Middle frontal gyrus (tissue), 1 donor: ENCODE measurements around the gene DLG2.
"Not testable (repeated sequence)": the region's sequence is repeated elsewhere in the genome, so short reads cannot be mapped to it uniquely, and the experiment has no call there.

Experiments used
- DNase-seq: peaks from one replicate; pipeline ENCODE4 v3.0.0-alpha.2; 2015; ENCODE audit warnings: low spot score; ENCODE audit errors: extremely low spot score

DLG2 gene

DNA sequence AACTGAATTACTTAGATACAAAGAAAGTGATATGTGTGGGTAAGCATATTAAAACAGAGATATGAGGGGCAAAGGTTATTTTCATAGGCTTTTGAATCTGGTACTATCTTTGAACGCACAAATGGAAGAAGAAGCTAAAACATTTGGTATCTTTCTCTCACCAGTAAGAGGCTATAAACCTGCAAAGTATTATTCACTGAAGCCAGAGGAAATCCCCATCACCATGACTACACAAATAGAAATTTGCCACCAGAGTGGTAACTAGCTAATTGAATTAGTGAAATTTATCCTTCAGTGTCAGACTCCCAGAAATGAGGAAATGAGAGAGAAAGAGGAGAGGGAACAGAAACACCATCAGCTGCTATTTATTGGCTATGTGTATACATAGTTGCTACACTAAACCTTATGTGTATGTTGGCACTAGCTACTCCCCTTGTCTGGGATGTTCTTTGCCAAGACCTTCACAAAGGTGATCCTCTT, 503.4 kb downstream of the DLG2 start:
- no peak for DNase-seq

DNA sequence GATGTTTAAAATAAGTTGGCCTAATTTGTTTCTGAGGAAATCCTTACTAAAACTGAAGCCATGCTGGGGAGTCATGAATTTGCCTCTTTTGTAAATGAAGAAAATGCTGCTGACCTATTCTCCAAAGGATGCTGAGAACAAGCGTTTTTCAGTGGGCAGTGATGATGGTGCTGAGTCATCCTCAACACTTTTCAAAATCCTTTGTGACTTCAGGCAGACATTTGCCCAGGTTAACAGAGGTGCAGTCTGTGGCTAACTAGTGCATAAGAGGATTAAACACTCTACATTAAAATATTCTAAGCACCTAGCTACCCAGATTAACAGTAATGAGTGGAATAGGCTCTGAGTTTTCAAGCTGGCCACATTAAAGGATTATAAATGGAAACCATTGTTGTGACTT, 509.0 kb downstream of the DLG2 start:
- no peak for DNase-seq

DNA sequence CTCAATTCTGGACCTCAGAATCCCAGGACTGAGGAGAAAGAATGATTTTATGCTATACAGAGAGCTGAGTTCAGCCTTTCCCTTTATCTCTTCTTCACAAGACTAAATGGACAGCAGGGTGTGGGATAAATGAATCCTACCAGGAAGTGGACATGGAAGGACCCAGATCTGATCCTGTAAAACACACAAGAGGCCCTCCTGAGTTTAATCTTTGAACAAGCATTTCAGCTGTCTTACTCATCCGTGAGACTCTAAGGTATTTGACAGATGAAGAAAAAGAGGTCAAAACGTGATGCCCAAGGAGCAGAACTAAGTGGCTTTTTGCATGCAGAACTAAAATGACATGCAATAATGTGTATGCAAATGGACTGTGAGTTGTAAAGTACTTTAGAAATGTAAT, 511.3 kb downstream of the DLG2 start:
- DNase-seq = no peak

DNA sequence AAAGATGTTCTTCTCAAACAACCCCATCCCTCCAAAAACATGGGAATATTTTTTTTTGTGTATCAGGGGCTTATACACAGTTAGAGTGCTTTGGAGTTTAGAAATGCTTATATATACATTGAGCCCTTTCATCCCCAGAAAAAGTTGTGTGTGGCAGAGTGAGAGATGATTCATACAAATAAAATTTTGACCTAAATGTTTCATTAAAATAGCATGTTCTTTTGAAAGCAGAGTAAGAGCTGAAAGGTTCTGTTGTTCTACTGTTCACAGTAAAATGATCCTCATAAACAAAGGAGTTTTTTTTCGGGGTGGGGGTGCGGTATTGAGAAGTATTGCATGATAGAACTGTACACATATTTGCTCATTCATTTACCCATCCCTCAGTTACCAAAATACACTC, 512.4 kb downstream of the DLG2 start:
- no peak for DNase-seq

DNA sequence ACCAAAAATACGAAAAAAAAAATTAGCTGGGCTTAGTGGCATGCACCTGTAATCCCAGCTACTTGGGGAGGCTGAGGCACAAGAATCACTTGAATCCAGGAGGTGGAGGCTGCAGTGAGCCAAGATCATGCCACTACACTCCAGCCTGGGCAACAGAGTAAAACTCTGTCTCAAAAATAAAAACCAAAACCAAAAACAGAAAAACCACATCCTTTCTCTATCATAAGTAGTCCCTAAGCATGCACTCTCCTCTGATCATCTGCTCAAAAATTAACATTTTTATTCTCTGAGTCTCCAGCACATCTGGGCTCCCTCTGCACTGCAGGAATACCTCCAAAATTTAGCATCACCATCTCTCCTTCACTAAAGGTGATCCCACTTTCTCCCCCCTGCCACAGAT, 516.9 kb downstream of the DLG2 start:
- not testable (repeated sequence) for DNase-seq

DNA sequence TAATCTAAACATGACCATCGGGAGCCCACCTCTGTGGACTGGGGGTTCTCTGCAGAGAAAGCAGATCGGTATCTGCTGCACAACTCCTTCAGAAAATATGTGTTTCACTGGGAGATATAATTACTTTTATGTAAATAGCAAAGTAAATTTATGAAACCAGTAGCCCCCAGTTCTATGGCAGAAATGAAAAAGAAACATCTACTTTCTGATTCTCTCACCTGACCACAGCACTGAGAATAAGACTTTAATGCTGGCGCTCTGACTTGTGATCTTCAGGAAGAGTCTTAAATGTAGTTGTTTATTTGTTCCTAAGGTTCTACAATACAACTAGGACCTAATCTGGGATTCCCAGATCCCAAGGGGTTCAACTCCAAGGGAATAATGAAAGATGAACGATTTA, 518.0 kb downstream of the DLG2 start:
- DNase-seq = no peak

DNA sequence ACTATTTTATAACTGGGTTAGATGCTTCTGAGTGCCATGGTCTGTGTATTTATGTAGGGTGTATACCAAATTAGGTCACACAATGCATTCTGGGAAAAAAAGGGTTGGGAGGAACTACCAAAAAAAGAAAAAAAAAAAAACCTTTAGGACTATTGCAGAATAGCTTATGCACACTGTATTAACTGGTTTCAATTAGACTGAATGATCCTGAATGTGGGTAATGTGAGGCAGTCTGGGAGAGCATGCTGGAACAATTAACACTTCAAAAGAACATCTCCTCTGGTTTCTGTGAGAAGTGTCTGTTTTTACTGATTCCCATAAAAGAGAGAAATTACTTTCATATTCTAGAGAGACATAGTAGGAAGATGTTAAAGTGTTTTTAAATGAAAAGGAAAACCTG, 521.3 kb downstream of the DLG2 start:
- DNase-seq = no peak

DNA sequence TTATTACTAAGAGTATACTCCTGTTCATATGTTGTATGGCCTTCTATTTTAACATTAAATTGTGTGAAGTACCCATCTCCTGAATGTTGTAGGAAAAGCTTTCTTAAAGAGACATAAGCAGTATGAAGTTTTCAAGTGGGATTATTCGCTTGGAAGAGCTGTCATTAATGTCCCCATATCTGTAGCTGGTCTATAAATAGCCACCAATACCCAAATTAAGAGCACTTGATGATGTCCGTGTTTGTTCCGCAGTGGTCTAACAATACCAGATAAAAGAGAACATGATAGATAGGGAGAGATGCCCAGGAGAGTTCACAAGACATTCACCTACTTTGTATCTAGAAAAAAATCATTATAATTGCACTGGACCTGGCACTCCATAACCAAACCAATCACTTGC, 527.6 kb downstream of the DLG2 start:
- no peak for DNase-seq

DNA sequence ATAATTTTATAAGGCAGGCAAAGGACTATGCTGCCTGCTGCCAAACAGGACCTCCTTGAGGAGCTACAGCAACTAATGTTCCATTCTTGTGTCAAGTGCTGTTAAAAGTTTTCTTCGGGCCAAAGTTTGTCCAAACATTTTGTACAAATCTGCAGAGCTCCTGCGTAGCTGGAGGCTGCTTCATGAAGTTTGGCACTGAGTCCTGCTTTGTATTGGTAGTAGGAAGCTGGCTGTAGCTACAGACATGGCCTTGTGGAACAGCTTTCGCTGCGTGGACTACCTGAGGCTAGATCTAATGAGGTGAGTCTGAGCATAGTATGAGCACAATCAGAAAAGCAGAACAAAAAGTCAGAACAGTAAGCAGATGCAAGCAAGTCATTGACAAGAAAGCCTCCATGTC, 528.1 kb downstream of the DLG2 start:
- no peak for DNase-seq

DNA sequence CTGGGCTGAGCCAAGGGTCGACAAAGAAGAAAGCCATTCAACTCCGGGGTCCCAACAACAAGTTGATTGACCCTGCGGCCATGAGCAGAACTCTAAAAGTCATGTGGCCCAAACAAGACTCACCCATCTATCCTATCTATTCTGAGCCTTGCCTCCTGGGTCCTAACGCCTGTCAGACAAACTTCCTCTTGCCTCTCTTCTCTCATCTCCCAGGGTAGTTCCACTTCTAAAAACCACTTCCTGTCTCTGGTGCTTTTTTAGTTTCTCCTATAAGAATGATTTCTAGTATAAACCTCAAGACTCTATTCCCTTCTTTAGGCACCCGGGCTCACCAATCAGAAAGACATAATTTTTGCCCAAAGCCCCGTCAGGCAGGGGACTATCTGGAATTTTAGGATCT, 530.2 kb downstream of the DLG2 start:
- DNase-seq = no peak

DNA sequence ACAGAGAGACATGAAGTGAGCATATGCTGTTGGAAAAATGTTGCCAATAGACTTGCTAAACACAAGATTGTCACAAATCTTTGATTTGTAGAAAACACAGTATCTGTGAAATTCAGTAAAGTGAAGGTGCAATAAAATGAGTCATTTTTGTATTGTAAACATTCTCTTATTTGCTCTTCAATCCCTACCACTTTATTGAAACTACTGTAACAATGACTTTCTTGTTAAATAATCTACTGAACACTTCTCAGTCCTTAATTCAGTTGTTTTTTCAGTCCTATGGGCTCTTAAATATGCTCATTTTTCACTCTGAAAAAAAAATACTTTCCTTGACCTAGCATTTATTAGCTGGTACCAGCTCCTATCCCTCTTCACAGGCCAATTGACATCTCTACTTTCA, 531.9 kb downstream of the DLG2 start:
- DNase-seq = no peak

DNA sequence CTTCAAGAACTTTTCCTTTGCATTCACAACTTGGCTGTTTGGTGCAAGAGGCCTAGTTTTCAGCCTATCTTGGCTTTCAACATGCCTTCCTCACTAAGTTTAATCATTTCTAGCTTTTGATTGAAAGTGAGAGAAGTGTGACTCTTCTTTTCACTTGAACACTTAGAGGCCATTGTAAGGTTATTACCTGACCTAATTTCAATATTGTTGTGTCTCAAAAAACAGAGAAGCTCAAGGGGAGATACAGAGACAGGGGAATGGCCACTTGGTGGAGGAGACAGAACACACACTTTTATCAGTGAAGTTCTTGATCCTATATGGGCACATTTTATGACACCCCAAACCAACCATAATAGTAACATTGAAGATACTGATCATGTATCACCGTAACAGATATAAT, 532.3 kb downstream of the DLG2 start:
- no peak for DNase-seq

DNA sequence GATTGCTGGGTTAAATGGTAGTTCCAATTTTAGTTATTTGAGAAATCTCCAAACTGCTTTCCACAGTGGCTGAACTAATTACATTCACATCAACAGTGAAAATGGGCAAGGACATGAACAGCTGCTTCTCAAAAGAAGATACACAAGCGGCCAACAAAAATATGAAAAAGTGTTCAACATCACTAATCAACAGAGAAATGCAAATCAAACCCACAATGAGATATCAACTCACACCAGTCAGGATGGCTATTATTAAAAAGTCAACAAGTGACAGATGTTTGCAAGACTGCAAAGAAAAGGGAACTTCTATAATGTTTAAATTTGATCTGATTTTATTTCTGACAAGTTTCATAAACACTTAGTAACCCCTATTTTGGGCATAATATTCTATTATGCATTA, 537.5 kb downstream of the DLG2 start:
- DNase-seq = no peak

DNA sequence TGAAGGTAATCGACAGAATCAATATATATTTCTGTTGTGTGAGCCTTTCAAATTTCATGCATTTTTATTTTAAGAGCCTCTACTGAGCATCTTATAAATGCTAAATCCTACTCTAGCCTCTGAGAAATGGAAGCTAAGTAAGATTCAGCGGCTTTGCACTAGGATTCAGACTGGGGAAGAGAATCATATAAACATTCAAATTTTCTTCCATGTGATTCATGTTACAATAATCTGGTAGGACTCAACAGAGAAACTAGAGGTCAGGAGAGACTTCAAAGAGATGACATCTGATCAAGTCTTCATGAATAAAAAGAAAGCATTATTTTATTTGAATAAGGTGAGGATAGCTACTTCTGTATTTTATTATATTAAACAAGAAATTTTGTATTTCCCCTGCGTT, 538.9 kb downstream of the DLG2 start:
- DNase-seq = no peak

DNA sequence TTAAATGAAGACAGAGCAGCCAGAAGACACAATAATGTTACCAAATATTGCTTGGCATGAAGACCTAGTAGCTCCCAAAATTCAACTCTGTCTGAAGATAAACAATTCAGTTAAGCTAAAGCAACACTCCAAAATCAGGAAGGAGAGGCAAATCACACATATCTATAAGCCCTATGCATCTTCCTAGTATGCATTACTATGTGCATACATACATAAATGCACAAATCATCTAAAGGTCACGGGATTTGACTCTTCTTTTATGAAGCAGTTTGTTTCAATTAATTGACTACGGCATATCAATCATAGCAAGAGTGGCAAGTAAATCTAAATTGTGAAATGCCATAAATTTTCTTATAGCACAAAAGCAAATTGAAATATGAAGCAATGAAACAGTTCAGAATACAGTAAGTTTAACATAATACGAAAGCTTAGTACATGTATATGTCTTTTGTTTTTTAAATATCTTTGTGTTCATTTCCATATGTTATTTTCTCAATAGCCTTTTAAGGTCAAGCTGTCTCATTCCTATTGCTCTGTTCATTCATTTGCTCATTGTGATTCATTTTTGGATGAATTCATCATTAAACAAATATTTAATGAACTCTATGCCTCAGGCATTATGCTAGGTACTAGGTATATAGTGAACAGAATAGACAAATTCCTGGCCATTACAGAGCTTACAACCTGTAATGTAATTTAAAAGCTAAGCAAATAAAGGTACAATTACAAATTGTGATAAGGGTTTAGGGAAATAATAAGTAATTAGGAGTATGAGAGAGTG, 540.5 kb downstream of the DLG2 start:
- DNase-seq = no peak

DNA sequence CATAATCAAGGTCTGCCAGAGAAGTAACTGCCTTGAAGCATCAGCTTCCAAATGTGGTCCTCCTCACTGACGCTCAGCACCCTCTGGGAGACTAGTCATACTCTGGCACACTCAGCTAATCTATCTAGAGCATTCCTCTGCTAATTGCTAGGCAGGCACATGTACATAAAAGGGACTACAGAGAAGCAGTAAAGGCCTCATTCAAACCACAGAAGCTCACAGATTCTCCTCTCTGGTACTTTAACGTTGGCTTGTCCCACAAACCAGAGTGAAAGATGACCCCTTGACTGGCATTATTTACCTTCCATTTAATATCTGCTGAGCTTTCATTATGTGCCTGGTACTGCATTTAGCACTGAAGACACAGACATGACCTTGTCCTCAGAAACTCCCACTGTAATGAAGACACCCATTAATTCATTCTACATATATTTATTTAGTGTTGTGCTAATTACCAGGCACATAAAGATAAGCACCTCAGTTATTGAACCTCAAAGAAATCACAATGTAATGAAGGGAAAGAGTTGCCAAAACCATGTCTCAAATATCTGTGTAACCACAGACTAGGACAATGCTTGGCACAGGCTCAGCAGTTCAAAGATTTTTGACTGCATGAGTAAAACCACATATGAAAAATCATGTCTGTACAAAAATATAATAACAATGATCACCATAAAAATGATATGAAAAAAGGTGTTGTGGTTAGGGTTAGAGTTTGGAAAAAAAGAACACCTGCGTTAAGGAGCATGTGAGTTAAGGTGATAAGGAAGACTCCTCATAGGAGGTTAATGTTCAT, 550.4 kb downstream of the DLG2 start:
- DNase-seq = no peak

DNA sequence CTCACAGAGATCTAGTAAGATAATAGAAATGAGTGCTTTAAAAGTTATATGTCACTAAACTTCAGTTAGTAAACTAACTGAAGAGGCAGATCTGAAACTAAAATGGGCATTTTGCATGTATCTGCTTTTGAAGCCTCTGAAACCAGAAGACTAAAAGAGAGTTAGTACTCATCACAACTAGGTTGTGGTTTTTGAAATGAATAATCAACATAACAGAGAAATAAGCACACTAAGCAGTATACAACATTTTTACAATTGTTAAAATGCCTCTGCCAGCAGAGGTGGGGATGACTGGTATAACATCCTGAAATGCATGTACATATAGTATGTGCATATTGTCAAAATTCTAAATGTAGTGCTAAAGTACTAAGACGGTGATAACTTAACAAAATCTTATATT, 564.5 kb downstream of the DLG2 start:
- DNase-seq = no peak

DNA sequence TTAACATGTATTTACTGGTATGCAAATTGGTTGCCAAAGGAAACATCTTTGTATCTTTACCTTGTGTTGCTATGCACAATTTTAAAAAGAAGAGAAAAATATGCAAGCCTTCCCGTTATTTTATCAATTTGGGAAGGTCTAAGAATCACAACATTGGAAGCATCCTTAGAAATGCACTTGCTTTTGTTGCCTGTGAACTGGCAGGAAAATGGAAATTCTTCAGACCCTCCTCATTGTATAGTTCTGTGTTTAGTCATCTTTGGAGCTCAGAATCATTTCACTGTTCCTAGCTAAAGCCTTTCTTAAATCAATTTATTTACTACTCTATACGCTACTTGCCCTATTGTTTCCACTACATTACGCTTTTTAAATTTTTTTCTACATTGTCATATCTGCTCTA, 574.5 kb downstream of the DLG2 start:
- DNase-seq = no peak

DNA sequence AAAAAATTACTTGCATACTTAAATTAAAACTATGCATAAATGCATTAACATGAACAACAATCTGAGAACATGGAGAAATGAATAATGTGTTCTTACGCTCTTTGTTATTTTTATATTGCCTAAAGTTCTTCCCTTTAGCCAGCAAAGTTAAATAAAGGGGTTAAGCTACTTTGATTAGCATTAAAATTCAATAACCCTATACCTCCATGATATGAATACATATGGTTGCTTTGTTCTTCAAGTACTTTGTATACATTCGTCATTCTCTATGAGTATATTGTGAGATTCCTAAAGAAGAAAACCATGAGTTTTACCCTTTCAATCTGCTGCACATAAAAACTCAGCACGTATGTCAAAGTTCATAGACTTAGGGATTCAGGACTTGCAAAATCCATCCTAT, 578.3 kb downstream of the DLG2 start:
- no peak for DNase-seq

DNA sequence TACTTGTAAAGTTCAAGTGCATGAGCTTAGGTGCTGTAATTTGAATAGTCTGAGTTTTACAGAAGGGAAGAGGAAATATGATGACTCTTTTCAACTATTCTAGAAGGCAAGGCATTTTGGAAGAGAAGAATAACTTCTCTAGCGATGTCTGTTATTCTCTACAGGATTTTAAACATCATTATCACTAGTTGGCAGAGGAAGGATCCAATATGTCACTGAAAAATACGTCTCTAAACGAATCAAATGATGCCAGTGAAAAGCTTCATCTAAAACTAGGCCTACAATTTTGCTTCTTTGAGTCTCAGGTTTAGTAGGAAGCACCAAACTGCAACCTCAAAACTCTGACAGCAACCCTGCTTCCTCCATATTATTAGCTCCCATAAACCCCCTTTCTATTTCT, 581.4 kb downstream of the DLG2 start:
- no peak for DNase-seq

DNA sequence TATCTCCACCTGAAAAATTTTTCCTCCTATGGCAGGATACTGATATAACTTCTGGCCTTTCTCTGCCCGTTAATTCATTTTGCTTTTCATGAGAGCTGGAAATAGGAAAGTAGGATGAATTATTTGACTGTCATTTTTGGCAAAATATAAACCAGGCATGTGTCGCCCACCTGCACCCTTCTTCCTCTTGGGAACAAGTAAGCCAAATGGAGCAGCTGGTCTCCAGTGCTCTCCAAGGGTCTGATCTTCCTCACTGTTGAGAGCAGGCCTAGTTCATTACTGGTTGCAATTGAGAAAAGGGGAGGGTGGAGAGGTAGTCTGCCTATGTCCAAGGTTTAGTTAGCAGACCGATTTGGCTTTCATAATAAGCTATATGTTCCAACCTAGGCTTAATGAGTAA, 582.2 kb downstream of the DLG2 start:
- no peak for DNase-seq

DNA sequence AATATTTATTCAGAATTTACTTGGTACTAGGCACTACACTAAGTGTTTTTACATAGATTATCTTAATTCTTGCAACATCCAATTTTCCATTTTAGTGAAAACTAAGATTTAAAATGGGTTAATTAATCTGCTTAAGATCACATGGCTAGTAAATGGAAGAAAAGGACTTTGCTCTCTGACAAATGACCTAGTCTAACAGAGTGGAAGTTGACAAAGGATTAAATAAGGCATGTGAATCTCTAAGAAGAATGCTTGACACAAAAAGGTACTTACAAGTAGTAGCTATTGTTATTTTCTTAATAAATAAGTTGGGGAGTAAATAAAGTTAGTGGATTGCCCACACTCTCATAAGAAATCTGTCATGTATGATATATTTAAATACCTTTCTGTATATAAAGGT, 584.8 kb downstream of the DLG2 start:
- DNase-seq = no peak

DNA sequence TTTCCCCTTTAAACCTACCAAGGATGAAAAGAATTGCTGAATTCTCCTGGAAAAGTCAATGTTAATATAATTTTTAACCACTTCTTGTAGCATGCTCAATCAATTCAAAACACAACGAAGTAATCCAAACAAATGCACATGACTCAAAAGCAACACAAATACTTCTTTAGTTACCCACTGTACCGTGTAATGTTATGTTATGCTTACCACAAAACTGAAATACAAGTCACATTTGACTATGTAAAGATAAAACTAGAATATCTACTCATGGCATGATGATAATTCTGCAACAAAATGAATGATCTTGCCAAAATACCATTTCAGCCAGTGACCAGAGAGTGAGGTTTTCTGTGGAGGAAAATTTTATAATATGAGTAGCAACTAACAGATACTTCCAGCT, 587.0 kb downstream of the DLG2 start:
- no peak for DNase-seq
